A549 treated with Hydrocortisone at 1 μM for 4 hours (cell line): ENCODE results near the gene FAM78A. TPM values are rescaled to one million over a fixed set of nuclear protein-coding genes. Genes with fewer than 3 reads are reported as not detected.

Experiments
- total RNA-seq: library from RNA; stranded (reverse); fragments of 200-300 nt; extraction: Qiagen RNA extraction; gene quantifications from 5 replicates; pipeline ENCODE4 v1.2.3, GENCODE V29; 2022

Gene FAM78A, protein sequence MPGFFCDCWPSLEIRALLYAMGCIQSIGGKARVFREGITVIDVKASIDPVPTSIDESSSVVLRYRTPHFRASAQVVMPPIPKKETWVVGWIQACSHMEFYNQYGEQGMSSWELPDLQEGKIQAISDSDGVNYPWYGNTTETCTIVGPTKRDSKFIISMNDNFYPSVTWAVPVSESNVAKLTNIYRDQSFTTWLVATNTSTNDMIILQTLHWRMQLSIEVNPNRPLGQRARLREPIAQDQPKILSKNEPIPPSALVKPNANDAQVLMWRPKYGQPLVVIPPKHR
- total RNA-seq, result 0.27 to 0.53 TPM (median 0.38 TPM) in 5 replicates

DNA sequence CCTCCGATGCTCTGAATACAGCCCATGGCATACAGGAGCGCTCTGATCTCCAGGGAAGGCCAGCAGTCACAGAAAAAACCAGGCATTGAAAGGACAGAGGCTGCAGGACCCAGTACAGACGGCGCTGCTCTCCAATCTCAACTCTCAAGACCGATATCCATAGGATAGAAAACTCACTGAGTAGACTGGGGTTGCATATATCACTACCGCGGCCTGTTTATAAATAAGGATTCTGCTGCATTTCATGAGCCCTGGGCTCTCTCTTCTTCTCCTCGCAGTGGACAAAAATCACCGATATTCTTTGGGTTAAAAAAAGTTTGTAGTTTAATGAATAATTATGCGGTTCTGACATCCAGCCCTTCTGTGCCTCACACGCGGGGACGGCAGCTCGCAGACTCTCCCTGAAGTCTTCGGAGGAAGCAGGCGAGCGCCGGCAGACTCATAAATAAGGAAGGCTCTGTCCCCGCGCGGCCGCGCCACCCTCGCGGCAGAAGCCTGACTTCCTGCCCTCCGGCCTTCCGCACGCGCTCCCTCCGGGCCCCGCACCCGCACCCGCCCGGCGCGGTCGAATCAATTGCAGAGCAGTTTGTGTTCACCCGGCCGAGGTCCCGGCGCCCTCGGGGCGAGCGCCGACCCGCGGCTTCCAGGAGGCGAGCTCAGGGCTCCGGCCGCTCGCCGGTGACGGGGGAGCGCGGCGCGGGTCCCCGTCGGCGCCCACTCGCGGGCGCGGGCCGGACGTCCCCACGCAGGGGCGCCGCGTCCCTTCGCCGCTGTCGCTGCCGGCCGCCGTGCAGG, at the start of gene FAM78A:
Gene FAM78A (minus strand): TSS at position 417 of the 795 bp plus-strand sequence. CDS start 331 bp downstream, at position 86.

DNA sequence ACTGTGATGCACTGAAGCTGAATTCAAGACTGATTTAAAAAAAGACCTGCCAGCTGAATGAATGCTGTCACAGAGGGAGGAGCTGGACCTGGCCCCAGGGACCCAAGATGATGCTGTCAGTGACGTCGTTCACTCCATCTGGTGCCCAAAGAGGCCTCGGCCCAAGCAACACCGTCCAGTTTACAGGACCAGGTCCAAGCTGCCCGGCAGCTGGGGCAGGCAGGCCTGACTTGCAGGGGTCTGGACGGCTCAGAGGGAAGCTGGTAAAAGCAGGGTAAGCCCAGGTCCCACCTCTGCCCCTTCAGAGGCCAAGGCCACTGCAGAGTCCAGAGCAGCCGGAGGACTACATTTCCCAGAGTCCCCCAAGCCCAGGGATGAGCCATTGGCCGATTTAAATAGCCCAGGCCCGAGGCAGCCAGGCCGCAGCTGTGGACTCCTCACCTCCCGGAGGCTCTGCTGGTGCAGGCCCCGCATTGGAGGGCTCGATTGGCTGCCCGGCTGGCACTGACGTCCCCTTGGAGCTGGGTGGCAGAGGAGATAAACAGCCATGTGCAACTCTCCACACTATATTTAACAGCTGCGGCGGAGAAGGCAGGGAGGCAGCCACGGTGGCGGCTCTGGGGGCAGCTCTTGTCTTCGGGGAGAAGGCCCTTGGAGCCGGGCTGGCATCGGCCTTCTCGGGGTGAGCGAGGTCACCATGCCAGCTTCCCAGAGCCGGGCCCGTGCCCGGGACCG, 13.2 kb upstream of the FAM78A start, which contains the start of gene PLPP7:
Gene PLPP7 (plus strand): TSS at position 423 of the 735 bp plus-strand sequence. CDS start 275 bp downstream, at position 698.

Other genes starting within 250 kb of the FAM78A start
- 1.5 to 1.9 TPM (median 1.7 TPM) in 5 replicates for gene AIF1L, start 180.0 kb downstream of the FAM78A start, total RNA-seq
- gene NUP214, start 150.9 kb downstream of the FAM78A start, total RNA-seq, result 22.2 to 26.0 TPM (median 24.2 TPM) in 5 replicates
- gene PLPP7, start 13.2 kb upstream of the FAM78A start, total RNA-seq, result 0.06 TPM in 1 of 5 replicates, not detected in the others
- 54.5 to 69.4 TPM (median 64.9 TPM) in 5 replicates for gene PRRC2B, start 117.6 kb upstream of the FAM78A start, total RNA-seq
- gene POMT1, start 226.4 kb upstream of the FAM78A start, total RNA-seq, result 15.0 to 18.1 TPM (median 17.0 TPM) in 5 replicates